GM19463 (cell line): ENCODE results near the gene JAML.

Experiments
- ATAC-seq: cut with Tn5 transposase; IDR thresholded peaks from one replicate; pipeline ENCODE4 v1.9.1; 2021; ENCODE audit warnings: mild to moderate bottlenecking, moderate library complexity; ENCODE audit not compliant: unreplicated experiment

The JAML gene

GRCh38 chr11:118224511-118225188 lies at the start of gene JAML:
Gene JAML (minus strand): TSS chr11:118225011. CDS start chr11:118214866, 10,145 bp downstream.
- ATAC-seq: peak; percentile 46

- ATAC-seq: no peak
Observed at GRCh38 chr11:118274186-118274585, 49.4 kb upstream of the JAML start.

- ATAC-seq: no peak
Observed at GRCh38 chr11:118272001-118272400, 47.2 kb upstream of the JAML start.

GRCh38 chr11:118267486-118267885 lies 42.7 kb upstream of the JAML start:
- ATAC-seq: no peak

- ATAC-seq: no peak
Observed at GRCh38 chr11:118265954-118266353, 41.1 kb upstream of the JAML start.

- no peak for ATAC-seq
Observed at GRCh38 chr11:118264569-118265465, 40.0 kb upstream of the JAML start.

- no peak for ATAC-seq
Observed at GRCh38 chr11:118263695-118264568, 39.1 kb upstream of the JAML start, which contains the start of gene MPZL2. Gene MPZL2 (minus strand): TSS chr11:118264297. CDS start chr11:118264153, 144 bp downstream.

GRCh38 chr11:118263112-118263511 lies 38.3 kb upstream of the JAML start:
- ATAC-seq: no peak

GRCh38 chr11:118260353-118260752 lies 35.5 kb upstream of the JAML start:
- ATAC-seq: no peak

- no peak for ATAC-seq
Observed at GRCh38 chr11:118259138-118259537, 34.3 kb upstream of the JAML start.

- no peak for ATAC-seq
Observed at GRCh38 chr11:118258410-118258809, 33.6 kb upstream of the JAML start.

GRCh38 chr11:118252688-118253087 lies 27.9 kb upstream of the JAML start:
- no peak for ATAC-seq

- ATAC-seq: no peak
Observed at GRCh38 chr11:118251858-118252652, 27.2 kb upstream of the JAML start, which contains the start of gene MPZL3. Gene MPZL3 (minus strand): TSS chr11:118252365. CDS start chr11:118252294, 71 bp downstream.

- ATAC-seq: no peak
Observed at GRCh38 chr11:118247041-118247440, 22.2 kb upstream of the JAML start.

- no peak for ATAC-seq
Observed at GRCh38 chr11:118245936-118246562, 21.2 kb upstream of the JAML start.

GRCh38 chr11:118243993-118244762 lies 19.4 kb upstream of the JAML start:
- no peak for ATAC-seq

- no peak for ATAC-seq
Observed at GRCh38 chr11:118243161-118243560, 18.4 kb upstream of the JAML start.

GRCh38 chr11:118241764-118242098 lies 16.9 kb upstream of the JAML start:
- ATAC-seq: no peak
